Mucosa of stomach (tissue), 1 donor: Measurements from ENCODE around the gene RNF38.
"Not testable (repeated sequence)": the region's sequence is repeated elsewhere in the genome, so short reads cannot be mapped to it uniquely, and the experiment has no call there.

Experiments used
- H3K27me3 ChIP-seq: one replicate; pipeline ENCODE4 v1.7.0; 2013; ENCODE audit warnings: mild to moderate bottlenecking, low read length; ENCODE audit not compliant: control insufficient read depth, insufficient read depth
- H3K36me3 ChIP-seq: one replicate; pipeline ENCODE4 v1.7.0; 2013; ENCODE audit warnings: low read length; ENCODE audit not compliant: control insufficient read depth, insufficient read depth
- H3K4me1 ChIP-seq: one replicate; pipeline ENCODE4 v1.7.0; 2013; ENCODE audit warnings: mild to moderate bottlenecking, low read length; ENCODE audit not compliant: control insufficient read depth, insufficient read depth
- H3K4me3 ChIP-seq: one replicate; pipeline ENCODE4 v1.7.0; 2013; ENCODE audit warnings: low read length
- H3K9ac ChIP-seq: one replicate; pipeline ENCODE4 v1.7.0; 2013; ENCODE audit warnings: mild to moderate bottlenecking, low read length, moderate library complexity
- H3K9me3 ChIP-seq: one replicate; pipeline ENCODE4 v1.7.0; 2013; ENCODE audit warnings: mild to moderate bottlenecking, low read length, moderate library complexity; ENCODE audit not compliant: control insufficient read depth
- donor health status: Pancreatic carcinoma.

Gene RNF38

GRCh38 chr9:36401164-36401740, 1.2 kb upstream of the RNF38 start:
- Histone ChIP-seq H3K9me3 (no peaks in the 10 kb centered on the region), H3K4me3 (peak overlapping the region; percentile 40), H3K27me3 (no peaks in the 10 kb centered on the region), H3K36me3 (no peaks in the 10 kb centered on the region), H3K4me1 (peaks cover 4% of the 10 kb centered on the region), H3K9ac (peak overlapping the region; percentile 81)

GRCh38 chr9:36400332-36401163, 479 bp upstream of the RNF38 start:
- no peaks in the 10 kb centered on the region for H3K27me3 ChIP-seq
- peak overlapping the region; percentile 74 for H3K9ac ChIP-seq
- peak overlapping the region; percentile 33 for H3K4me3 ChIP-seq
- no peaks in the 10 kb centered on the region for H3K36me3 ChIP-seq
- peaks cover 4% of the 10 kb centered on the region for H3K4me1 ChIP-seq
- H3K9me3 ChIP-seq, result no peaks in the 10 kb centered on the region

GRCh38 chr9:36398745-36399144, 1.3 kb downstream of the RNF38 start:
- no peaks in the 10 kb centered on the region for H3K36me3 ChIP-seq
- no peak overlapping the region for H3K9ac ChIP-seq
- H3K4me1 ChIP-seq, result peaks cover 4% of the 10 kb centered on the region
- H3K4me3 ChIP-seq, result no peak overlapping the region
- no peaks in the 10 kb centered on the region for H3K27me3 ChIP-seq
- H3K9me3 ChIP-seq, result no peaks in the 10 kb centered on the region

DNA sequence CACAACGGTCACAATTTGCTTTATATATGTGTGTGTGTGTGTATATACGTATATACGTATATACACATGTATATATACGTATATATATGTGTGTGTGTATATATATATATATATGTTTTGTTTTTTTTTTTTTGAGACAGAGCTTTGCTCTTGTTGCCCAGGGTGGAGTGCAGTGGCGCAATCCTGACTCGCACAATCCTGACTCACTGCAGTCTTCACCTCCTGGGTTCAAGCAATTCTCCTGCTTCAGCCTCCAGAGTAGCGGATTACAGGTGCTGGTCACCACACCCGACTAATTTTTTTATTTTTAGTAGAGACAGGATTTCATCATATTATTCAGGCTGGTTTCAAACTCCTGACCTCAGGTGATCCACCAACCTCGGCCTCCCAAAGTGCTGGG, 3.1 kb downstream of the RNF38 start:
- Histone ChIP-seq H3K27me3 (no peaks in the 10 kb centered on the region), H3K36me3 (no peaks in the 10 kb centered on the region), H3K9ac (no peak overlapping the region), H3K9me3 (no peaks in the 10 kb centered on the region), H3K4me1 (peaks cover 4% of the 10 kb centered on the region), H3K4me3 (no peak overlapping the region)

- Histone ChIP-seq H3K27me3 (no peaks in the 10 kb centered on the region), H3K36me3 (no peaks in the 10 kb centered on the region), H3K9me3 (no peaks in the 10 kb centered on the region), H3K9ac (no peak overlapping the region), H3K4me1 (no peaks in the 10 kb centered on the region), H3K4me3 (no peak overlapping the region)
Observed at GRCh38 chr9:36392489-36392888, 7.6 kb downstream of the RNF38 start.

GRCh38 chr9:36389590-36389989, 10.5 kb downstream of the RNF38 start:
- Histone ChIP-seq H3K9me3 (no peaks in the 10 kb centered on the region), H3K36me3 (no peaks in the 10 kb centered on the region), H3K4me3 (no peak overlapping the region), H3K4me1 (no peaks in the 10 kb centered on the region), H3K9ac (no peak overlapping the region), H3K27me3 (no peaks in the 10 kb centered on the region)

- not testable (repeated sequence) for H3K9ac ChIP-seq, H3K4me3 ChIP-seq, H3K36me3 ChIP-seq, H3K27me3 ChIP-seq, H3K4me1 ChIP-seq, H3K9me3 ChIP-seq
Observed at GRCh38 chr9:36386396-36386965, 13.6 kb downstream of the RNF38 start.

DNA sequence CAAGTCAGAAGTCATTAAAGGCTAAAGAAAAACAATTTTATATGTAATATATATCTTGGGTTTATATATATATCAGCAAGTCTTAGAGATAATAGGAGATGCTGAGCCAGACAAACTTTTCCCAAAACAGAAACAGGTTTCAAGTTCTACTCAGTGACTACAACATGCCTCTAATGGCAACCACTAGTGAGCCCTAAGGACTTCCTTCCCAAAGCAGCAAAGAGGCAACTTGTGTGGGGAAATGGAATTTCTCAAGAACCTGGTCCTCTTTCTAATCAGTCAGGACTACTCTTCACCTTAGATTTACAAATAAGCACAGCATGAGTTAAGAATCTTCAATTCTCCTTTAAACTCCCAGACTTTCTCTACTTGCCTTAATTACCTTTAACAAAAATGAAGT, 17.6 kb downstream of the RNF38 start:
- Histone ChIP-seq H3K9me3 (no peaks in the 10 kb centered on the region), H3K4me1 (no peaks in the 10 kb centered on the region)

GRCh38 chr9:36364577-36364976, 35.5 kb downstream of the RNF38 start:
- H3K9me3 ChIP-seq, result no peaks in the 10 kb centered on the region
- H3K9ac ChIP-seq, result no peak overlapping the region
- no peaks in the 10 kb centered on the region for H3K4me1 ChIP-seq
- no peaks in the 10 kb centered on the region for H3K27me3 ChIP-seq
- no peaks in the 10 kb centered on the region for H3K36me3 ChIP-seq
- H3K4me3 ChIP-seq, result no peak overlapping the region

More for the DNA sequence above, 17.6 kb downstream of the RNF38 start:
- no peak overlapping the region for H3K4me3 ChIP-seq
- H3K9ac ChIP-seq, result no peak overlapping the region
- H3K36me3 ChIP-seq, result no peaks in the 10 kb centered on the region
- H3K27me3 ChIP-seq, result no peaks in the 10 kb centered on the region

DNA sequence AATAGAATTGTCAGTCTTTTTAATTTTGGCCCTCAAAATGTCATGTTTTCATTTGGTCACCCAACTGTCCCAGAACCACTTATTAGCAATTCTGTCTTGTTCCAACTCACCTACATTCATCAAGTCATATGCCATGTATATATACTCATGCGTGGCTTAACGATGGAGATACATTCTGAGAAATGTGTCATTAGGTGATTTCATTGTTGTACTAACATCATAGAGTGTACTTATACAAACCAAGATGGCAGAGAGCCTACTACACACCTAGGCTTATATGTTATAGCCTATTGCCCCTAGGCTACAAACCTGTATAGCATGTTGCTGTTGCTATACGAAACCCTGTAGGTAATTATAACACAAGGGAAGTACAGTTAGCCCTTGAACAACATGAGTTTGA, 36.6 kb downstream of the RNF38 start:
- no peaks in the 10 kb centered on the region for H3K27me3 ChIP-seq
- no peaks in the 10 kb centered on the region for H3K36me3 ChIP-seq
- no peak overlapping the region for H3K4me3 ChIP-seq
- no peak overlapping the region for H3K9ac ChIP-seq
- no peaks in the 10 kb centered on the region for H3K4me1 ChIP-seq
- no peaks in the 10 kb centered on the region for H3K9me3 ChIP-seq

DNA sequence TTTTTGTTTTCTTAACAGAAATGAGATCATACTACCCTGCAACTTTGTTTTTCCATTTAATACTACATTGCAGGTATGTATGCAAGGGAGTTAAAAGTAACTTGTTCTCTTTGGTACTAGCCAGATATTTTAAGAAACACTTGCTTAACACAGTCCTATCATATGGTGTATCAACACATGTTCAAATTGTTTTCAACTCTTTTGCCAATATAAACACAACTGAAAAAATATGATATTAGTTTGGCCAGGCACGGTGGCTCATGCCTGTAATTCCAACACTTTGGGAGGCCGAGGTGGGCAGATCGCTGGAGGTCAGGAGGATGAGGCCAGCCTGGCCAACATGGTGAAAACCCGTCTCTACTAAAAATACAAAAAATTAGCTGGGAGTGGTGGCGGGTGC, 41.6 kb downstream of the RNF38 start:
- no peaks in the 10 kb centered on the region for H3K9me3 ChIP-seq

GRCh38 chr9:36357639-36358038, 42.4 kb downstream of the RNF38 start:
- H3K9me3 ChIP-seq, result no peaks in the 10 kb centered on the region
- H3K4me3 ChIP-seq, result no peak overlapping the region
- no peaks in the 10 kb centered on the region for H3K27me3 ChIP-seq
- H3K9ac ChIP-seq, result no peak overlapping the region
- no peaks in the 10 kb centered on the region for H3K36me3 ChIP-seq
- H3K4me1 ChIP-seq, result no peaks in the 10 kb centered on the region

More for the DNA sequence above, 41.6 kb downstream of the RNF38 start:
- Histone ChIP-seq H3K9ac (no peak overlapping the region), H3K36me3 (no peaks in the 10 kb centered on the region), H3K4me3 (no peak overlapping the region), H3K4me1 (no peaks in the 10 kb centered on the region), H3K27me3 (no peaks in the 10 kb centered on the region)
